ENCODE data around the gene DNTT. TPM values are rescaled to one million over a fixed set of nuclear protein-coding genes. Genes with fewer than 3 reads are reported as not detected.

The DNTT gene
- total and polyA plus RNA-seq, 2 of the 13 experiments (the other 11 are each of a cell fraction or from before 2014, with no cell fraction given), result not detected

- TF ChIP-seq NFIB (CRISPR knock-in tag; IDR thresholded peaks at IDR 0.05; ENCODE audit: borderline replicate concordance) (no peak), SMAD3 (CRISPR knock-in tag; IDR thresholded peaks at IDR 0.05) (no peak), ZNF282 (IDR thresholded peaks at IDR 0.05; ENCODE audit: partially characterized antibody) (no peak), JARID2 (CRISPR knock-in tag; IDR thresholded peaks at IDR 0.05; ENCODE audit: insufficient replicate concordance) (no peak), MAF1 (CRISPR knock-in tag; IDR thresholded peaks at IDR 0.05; ENCODE audit: borderline replicate concordance) (no peak), MED1 (CRISPR knock-in tag; IDR thresholded peaks at IDR 0.05) (no peak), PRDM4 (CRISPR knock-in tag; IDR thresholded peaks at IDR 0.05; ENCODE audit: borderline replicate concordance) (no peak), SMC3 (IDR thresholded peaks at IDR 0.05; ENCODE audit: low read length) (no peak), ZFP36 (IDR thresholded peaks at IDR 0.05; ENCODE audit: borderline replicate concordance, low read depth, low read length, partially characterized antibody) (no peak), ZNF557 (CRISPR knock-in tag; IDR thresholded peaks at IDR 0.05) (no peak)
- TF ChIP-seq, protein P1, sequence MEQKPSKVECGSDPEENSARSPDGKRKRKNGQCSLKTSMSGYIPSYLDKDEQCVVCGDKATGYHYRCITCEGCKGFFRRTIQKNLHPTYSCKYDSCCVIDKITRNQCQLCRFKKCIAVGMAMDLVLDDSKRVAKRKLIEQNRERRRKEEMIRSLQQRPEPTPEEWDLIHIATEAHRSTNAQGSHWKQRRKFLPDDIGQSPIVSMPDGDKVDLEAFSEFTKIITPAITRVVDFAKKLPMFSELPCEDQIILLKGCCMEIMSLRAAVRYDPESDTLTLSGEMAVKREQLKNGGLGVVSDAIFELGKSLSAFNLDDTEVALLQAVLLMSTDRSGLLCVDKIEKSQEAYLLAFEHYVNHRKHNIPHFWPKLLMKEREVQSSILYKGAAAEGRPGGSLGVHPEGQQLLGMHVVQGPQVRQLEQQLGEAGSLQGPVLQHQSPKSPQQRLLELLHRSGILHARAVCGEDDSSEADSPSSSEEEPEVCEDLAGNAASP (CRISPR knock-in tag; IDR thresholded peaks at IDR 0.05; ENCODE audit: borderline replicate concordance), result no peak
- TF ChIP-seq, protein P2, sequence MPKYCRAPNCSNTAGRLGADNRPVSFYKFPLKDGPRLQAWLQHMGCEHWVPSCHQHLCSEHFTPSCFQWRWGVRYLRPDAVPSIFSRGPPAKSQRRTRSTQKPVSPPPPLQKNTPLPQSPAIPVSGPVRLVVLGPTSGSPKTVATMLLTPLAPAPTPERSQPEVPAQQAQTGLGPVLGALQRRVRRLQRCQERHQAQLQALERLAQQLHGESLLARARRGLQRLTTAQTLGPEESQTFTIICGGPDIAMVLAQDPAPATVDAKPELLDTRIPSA (CRISPR knock-in tag; IDR thresholded peaks at IDR 0.05; ENCODE audit: borderline replicate concordance), result no peak
Observed at GRCh38 chr10:96295475-96295874, 8.8 kb upstream of the DNTT start (continued).
